ENCODE results near the gene FGD5.

DNA sequence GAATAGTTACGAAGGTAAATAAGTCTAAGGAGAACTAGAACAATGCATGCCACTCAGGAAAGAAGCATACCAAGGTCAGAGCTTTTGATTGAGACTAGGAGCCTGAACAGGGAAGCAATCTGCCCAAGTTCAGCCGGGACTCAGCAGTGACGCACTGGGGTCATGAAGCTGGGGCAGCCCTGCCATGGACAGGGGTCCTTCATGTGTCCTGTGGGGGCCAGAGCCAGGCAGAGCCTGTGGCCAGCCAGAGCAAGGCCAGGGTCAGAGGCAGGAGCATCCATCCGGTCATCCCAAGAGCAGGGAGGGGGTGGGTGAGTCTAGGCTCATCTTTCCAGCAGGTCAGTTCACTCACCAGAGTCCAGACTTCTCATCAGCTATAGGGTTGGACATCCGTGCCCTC is 47.9 kb downstream of the FGD5 start:
- no peak for TF ChIP-seq CTCF (IDR thresholded peaks at IDR 0.05)
- TF ChIP-seq ZFX (IDR thresholded peaks at IDR 0.05; ENCODE audit: borderline replicate concordance), result no peak
